IMR-90 (cell line): ENCODE data around the gene MRPL20. TPM values are rescaled to one million over a fixed set of nuclear protein-coding genes. Genes with fewer than 3 reads are reported as not detected.

ENCODE experiments used
- ATAC-seq: fragments of 200-7000 bp; cut with Tn5 transposase; 2 replicates; pipeline ENCODE4 v1.9.1; 2020; ENCODE audit warnings: low read depth, mild to moderate bottlenecking, moderate library complexity
- BruUV-seq: library from RNA; stranded (reverse); fragments of 400-500 nt; replicated peaks from 2 replicates; lab custom pipeline; 2021; lab: Mats Ljungman, UMichigan
- CTCF ChIA-PET: fragments of 300-600 bp; formaldehyde crosslinking; extraction: SDS; loops from one replicate; lab custom pipeline; 2021; ENCODE audit warnings: antibody characterized with exemption; lab: Yijun Ruan, JAX
- POLR2A ChIA-PET: fragments of 300-600 bp; sonication (Branson Sonifier 250); formaldehyde crosslinking; loops from one replicate; lab custom pipeline; 2022; ENCODE audit warnings: antibody characterized with exemption; ENCODE audit not compliant: unreplicated experiment; lab: Charles Lee
- DNase-seq: peaks from one replicate; pipeline ENCODE4 v3.0.0; 2013
- H2AFZ ChIP-seq: replicated peaks from 2 replicates; pipeline ENCODE3; 2013; ENCODE audit warnings: low read length, mild to moderate bottlenecking; ENCODE audit not compliant: poor library complexity
- H2AK5ac ChIP-seq: 2 replicates; pipeline ENCODE4 v1.6.1; 2013; ENCODE audit warnings: low read depth, low read length, inconsistent platforms
- H2AK9ac ChIP-seq: replicated peaks from 2 replicates; pipeline ENCODE3; 2013; ENCODE audit warnings: mild to moderate bottlenecking, low read depth, low read length, moderate library complexity; ENCODE audit not compliant: poor library complexity
- H2BK120ac ChIP-seq: 2 replicates; pipeline ENCODE4 v1.6.1; 2013; ENCODE audit warnings: low read depth, low read length, inconsistent platforms
- H2BK15ac ChIP-seq: 3 replicates; pipeline ENCODE4 v1.6.1; 2013; ENCODE audit warnings: low read depth, low read length, inconsistent platforms
- H2BK20ac ChIP-seq: 2 replicates; pipeline ENCODE4 v1.6.1; 2013; ENCODE audit warnings: low read depth, mild to moderate bottlenecking, inconsistent platforms, low read length, moderate library complexity
- H2BK5ac ChIP-seq: 2 replicates; pipeline ENCODE4 v1.6.1; 2013; ENCODE audit warnings: mild to moderate bottlenecking, low read depth, low read length, inconsistent platforms; ENCODE audit not compliant: poor library complexity, severe bottlenecking
- H3K14ac ChIP-seq: replicated peaks from 2 replicates; pipeline ENCODE4 v1.6.1; 2013; ENCODE audit warnings: low read depth, low read length, inconsistent platforms
- H3K18ac ChIP-seq: 2 replicates; pipeline ENCODE4 v1.6.1; 2013; ENCODE audit warnings: low read depth, low read length, control low read depth
- H3K23ac ChIP-seq: 2 replicates; pipeline ENCODE4 v1.6.1; 2013; ENCODE audit warnings: low read depth, low read length, inconsistent platforms
- H3K27ac ChIP-seq: 2 replicates; pipeline ENCODE4 v1.5.1; 2013; ENCODE audit warnings: mild to moderate bottlenecking, control low read depth, low read length; ENCODE audit not compliant: insufficient read depth
- H3K27me3 ChIP-seq: 2 replicates; pipeline ENCODE4 v1.6.1; 2013; ENCODE audit warnings: low read length; ENCODE audit not compliant: control insufficient read depth, insufficient read depth
- H3K36me3 ChIP-seq: 2 replicates; pipeline ENCODE4 v1.6.1; 2013; ENCODE audit warnings: low read length, mixed read lengths; ENCODE audit not compliant: control insufficient read depth, insufficient read depth
- H3K4ac ChIP-seq: 2 replicates; pipeline ENCODE4 v1.6.1; 2013; ENCODE audit warnings: low read depth, low read length, inconsistent platforms
- H3K4me1 ChIP-seq: 2 replicates; pipeline ENCODE4 v1.6.1; 2013; ENCODE audit warnings: low read length, mixed read lengths; ENCODE audit not compliant: control insufficient read depth, insufficient read depth
- H3K4me2 ChIP-seq: 2 replicates; pipeline ENCODE4 v1.6.1; 2013; ENCODE audit warnings: low read depth, mild to moderate bottlenecking, control low read depth, low read length, moderate library complexity
- H3K4me3 ChIP-seq: 2 replicates; pipeline ENCODE4 v1.5.1; 2013; ENCODE audit warnings: low read depth, mild to moderate bottlenecking, control low read depth, low read length, moderate library complexity; ENCODE audit not compliant: insufficient read depth
- H3K56ac ChIP-seq: 2 replicates; pipeline ENCODE4 v1.6.1; 2013; ENCODE audit warnings: low read length, inconsistent platforms; ENCODE audit not compliant: insufficient read depth; ENCODE audit errors: extremely low read depth
- H3K79me1 ChIP-seq, 2 experiments: 2 replicates each; pipeline ENCODE4 v1.6.1; 2013; ENCODE audit warnings: low read length in 2 of 2, inconsistent platforms in 1 of 2, low read depth in 1 of 2
- H3K9ac ChIP-seq: 2 replicates; pipeline ENCODE4 v1.6.1; 2013; ENCODE audit warnings: low read depth, low read length, control low read depth
- H3K9me1 ChIP-seq: 2 replicates; pipeline ENCODE4 v1.6.1; 2013; ENCODE audit warnings: low read length, inconsistent platforms; ENCODE audit not compliant: insufficient read depth
- H3K9me3 ChIP-seq: 2 replicates; pipeline ENCODE4 v1.6.1; 2013; ENCODE audit warnings: low read length; ENCODE audit not compliant: control insufficient read depth, insufficient read depth
- H4K20me1 ChIP-seq: 2 replicates; pipeline ENCODE4 v1.6.1; 2013; ENCODE audit warnings: low read length, inconsistent platforms; ENCODE audit not compliant: insufficient read depth
- H4K5ac ChIP-seq: 2 replicates; pipeline ENCODE4 v1.6.1; 2013; ENCODE audit warnings: mild to moderate bottlenecking, low read depth, low read length, control low read depth
- H4K8ac ChIP-seq, 2 experiments: 2 replicates each; pipeline ENCODE4 v1.6.1; 2013; ENCODE audit warnings: low read depth in 2 of 2, low read length in 2 of 2, control low read depth in 1 of 2, inconsistent platforms in 1 of 2
- H4K91ac ChIP-seq: 2 replicates; pipeline ENCODE4 v1.6.1; 2013; ENCODE audit warnings: low read depth, low read length, inconsistent platforms; ENCODE audit not compliant: insufficient read depth
- BHLHE40 ChIP-seq: fragments of 150-350 bp; IDR thresholded peaks from 2 replicates; pipeline ENCODE4 v1.6.1; 2016; ENCODE audit warnings: mild to moderate bottlenecking, low read depth, low read length
- CEBPB ChIP-seq: IDR thresholded peaks from 2 replicates; pipeline ENCODE4 v1.6.1; 2012; ENCODE audit warnings: low read depth, low read length, improper control_type of control experiment
- MAFK ChIP-seq: IDR thresholded peaks from 2 replicates; pipeline ENCODE4 v1.6.1; 2012; ENCODE audit warnings: low read depth, low read length, improper control_type of control experiment
- MXI1 ChIP-seq: IDR thresholded peaks from 2 replicates; pipeline ENCODE4 v1.6.1; 2012; ENCODE audit warnings: low read depth, mild to moderate bottlenecking, low read length, moderate library complexity, borderline replicate concordance
- NFE2L2 ChIP-seq: fragments of 150-350 bp; IDR thresholded peaks from 2 replicates; pipeline ENCODE4 v1.6.1; 2016; ENCODE audit warnings: low read depth, mild to moderate bottlenecking, low read length
- POLR2A ChIP-seq: IDR thresholded peaks from 2 replicates; pipeline ENCODE4 v1.6.1; 2012; ENCODE audit warnings: mild to moderate bottlenecking, low read depth, low read length
- RFX5 ChIP-seq: IDR thresholded peaks from 2 replicates; pipeline ENCODE4 v1.8.0; 2012; ENCODE audit warnings: low read depth, mild to moderate bottlenecking, low read length, moderate library complexity
- SMC3 ChIP-seq: fragments of 150-350 bp; IDR thresholded peaks from 2 replicates; pipeline ENCODE4 v1.6.1; 2016; ENCODE audit warnings: low read depth, mild to moderate bottlenecking, antibody characterized with exemption, low read length, moderate library complexity
- USF2 ChIP-seq: fragments of 150-350 bp; IDR thresholded peaks from 2 replicates; pipeline ENCODE4 v1.6.1; 2017; ENCODE audit warnings: mild to moderate bottlenecking, antibody characterized with exemption, low read length, low read depth
- WGBS, 2 experiments: methylation state at CpG; one replicate each; pipeline versions ENCODE4 v1.1.5 to v1.1.7; 2013; ENCODE audit warnings: missing lambda C conversion rate in 2 of 2; ENCODE audit not compliant: insufficient read length in 1 of 2; ENCODE audit errors: extremely low coverage in 2 of 2; 5-methylcytosine and 5-hydroxymethylcytosine counted together
- dilution Hi-C: fragments of 300-500 bp; cut with HindIII; formaldehyde crosslinking; loops from one replicate; pipeline ENCODE4 v1.14.3; 2018; ENCODE audit warnings: low sequenced_read_pairs; ENCODE audit not compliant: unreplicated experiment
- in situ Hi-C: fragments of 300-500 bp; cut with MboI; formaldehyde crosslinking; loops from 3 replicates; pipeline ENCODE4 v1.14.3; 2019; ENCODE audit warnings: low sequenced_read_pairs, inconsistent platforms, mixed read lengths
- intact Hi-C: fragments of 100-400 bp; cut with micrococcal nuclease; formaldehyde crosslinking; loops from 2 replicates; pipeline ENCODE4 v1.10.0; 2022
- polyA plus RNA-seq, 3 experiments: library from polyadenylated mRNA; depleted of rRNA; stranded (reverse); fragments of >200 nt; gene quantifications; 2 replicates each; pipeline ENCODE4 v1.2.3, GENCODE V29; 2012; ENCODE audit warnings: low replicate concordance in 1 of 3
- total RNA-seq: library from RNA; depleted of rRNA; stranded (reverse); fragments of >200 nt; gene quantifications from 2 replicates; pipeline ENCODE4 v1.2.3, GENCODE V29; 2012
- TF ChIP-seq, protein P1 (sequence below): conservative IDR thresholded peaks from 2 replicates; pipeline ENCODE4 v1.5.1; 2012; ENCODE audit warnings: mild to moderate bottlenecking, low read depth, low read length, improper control_type of control experiment

Gene MRPL20
- total and polyA plus RNA-seq, 2 of the 4 experiments (the other 2 are of a cell fraction): 141 to 157 TPM

DNA sequence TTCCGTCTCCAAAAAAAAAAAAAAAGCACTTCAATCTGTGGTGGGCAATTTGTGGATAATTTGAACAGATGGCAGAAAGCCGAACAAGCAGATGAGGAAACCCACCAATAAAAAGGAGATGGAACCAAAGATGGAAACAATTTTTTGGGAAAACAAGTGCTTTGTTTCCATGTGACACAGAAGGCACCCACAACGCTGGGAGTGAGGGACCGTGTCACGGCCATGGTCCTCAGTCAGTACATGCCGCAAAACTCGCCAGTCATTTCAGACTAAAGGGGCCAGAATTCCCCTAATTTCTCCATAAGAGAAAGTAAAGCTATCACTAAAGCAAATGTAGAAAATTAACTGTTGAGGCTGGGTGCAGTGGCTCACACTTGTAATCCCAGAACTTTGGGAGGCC lies 13.0 kb downstream of the MRPL20 start:
- peaks cover 16 to 58% of the 10 kb centered on the region in 2 experiments for H3K79me1 ChIP-seq
- H2AK9ac ChIP-seq: no peak overlapping the region
- in situ Hi-C loops (no loop called here), dilution Hi-C loops (no loop called here), intact Hi-C loops (no loop called here)
- H3K27me3 ChIP-seq: no peaks in the 10 kb centered on the region
- ChIA-PET CTCF (no interaction called here), POLR2A (no interaction called here)
- H3K4me2 ChIP-seq: no peak overlapping the region
- DNase-seq: no peak
- no peak for ATAC-seq
- H3K27ac ChIP-seq: no peak overlapping the region
- no peak overlapping the region for H3K18ac ChIP-seq
- H3K9ac ChIP-seq: no peak overlapping the region
- no CpG with 5 or more reads among the region's 7 CpGs for WGBS, 2 experiments
- no peak overlapping the region for H2BK120ac ChIP-seq
- no peak overlapping the region for H4K8ac ChIP-seq
- H3K23ac ChIP-seq: no peak overlapping the region
- no peak overlapping the region for H2BK15ac ChIP-seq
- no peak for TF ChIP-seq POLR2A
- TF ChIP-seq RFX5: no peak
- TF ChIP-seq CEBPB: no peak
- no peak for TF ChIP-seq SMC3
- no peak for TF ChIP-seq USF2
- TF ChIP-seq NFE2L2: no peak
- TF ChIP-seq MAFK: no peak
- no peak for TF ChIP-seq MXI1
- TF ChIP-seq, protein P1, sequence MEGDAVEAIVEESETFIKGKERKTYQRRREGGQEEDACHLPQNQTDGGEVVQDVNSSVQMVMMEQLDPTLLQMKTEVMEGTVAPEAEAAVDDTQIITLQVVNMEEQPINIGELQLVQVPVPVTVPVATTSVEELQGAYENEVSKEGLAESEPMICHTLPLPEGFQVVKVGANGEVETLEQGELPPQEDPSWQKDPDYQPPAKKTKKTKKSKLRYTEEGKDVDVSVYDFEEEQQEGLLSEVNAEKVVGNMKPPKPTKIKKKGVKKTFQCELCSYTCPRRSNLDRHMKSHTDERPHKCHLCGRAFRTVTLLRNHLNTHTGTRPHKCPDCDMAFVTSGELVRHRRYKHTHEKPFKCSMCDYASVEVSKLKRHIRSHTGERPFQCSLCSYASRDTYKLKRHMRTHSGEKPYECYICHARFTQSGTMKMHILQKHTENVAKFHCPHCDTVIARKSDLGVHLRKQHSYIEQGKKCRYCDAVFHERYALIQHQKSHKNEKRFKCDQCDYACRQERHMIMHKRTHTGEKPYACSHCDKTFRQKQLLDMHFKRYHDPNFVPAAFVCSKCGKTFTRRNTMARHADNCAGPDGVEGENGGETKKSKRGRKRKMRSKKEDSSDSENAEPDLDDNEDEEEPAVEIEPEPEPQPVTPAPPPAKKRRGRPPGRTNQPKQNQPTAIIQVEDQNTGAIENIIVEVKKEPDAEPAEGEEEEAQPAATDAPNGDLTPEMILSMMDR: no peak
- no peak for TF ChIP-seq BHLHE40
- no peak overlapping the region for H2BK20ac ChIP-seq
- no peak overlapping the region for H3K4ac ChIP-seq
- no peak overlapping the region for H2BK5ac ChIP-seq
- no peak overlapping the region for H4K91ac ChIP-seq
- no peaks in the 10 kb centered on the region for H3K9me3 ChIP-seq
- H3K4me3 ChIP-seq: no peak overlapping the region
- no peak overlapping the region for H3K14ac ChIP-seq
- H3K56ac ChIP-seq: no peak overlapping the region
- H3K4me1 ChIP-seq: peaks cover 5% of the 10 kb centered on the region; the same call in 1 of the 2 replicates
- no peak overlapping the region for H2AK5ac ChIP-seq
- H4K20me1 ChIP-seq: peaks cover 26% of the 10 kb centered on the region; the same call in 1 of the 2 replicates
- no TSS peak for BruUV-seq
- H3K36me3 ChIP-seq: peaks cover 62% of the 10 kb centered on the region
- H2AFZ ChIP-seq: no peak overlapping the region
- no peaks in the 10 kb centered on the region for H3K9me1 ChIP-seq
- H4K5ac ChIP-seq: no peak overlapping the region
